Skeletal muscle tissue (tissue), 4 donors: ENCODE results near the gene PNPO. TPM values are rescaled to one million over a fixed set of nuclear protein-coding genes. Genes with fewer than 3 reads are reported as not detected.
"Not testable (repeated sequence)": the region's sequence is repeated elsewhere in the genome, so short reads cannot be mapped to it uniquely, and the experiment has no call there.

Experiments
- H3K27ac ChIP-seq: one replicate; pipeline ENCODE4 v1.7.0; 2013; ENCODE audit warnings: mild to moderate bottlenecking, low read depth, low read length, inconsistent platforms
- H3K27me3 ChIP-seq, 3 donors: one replicate each; pipeline ENCODE4 v1.7.0; 2013; ENCODE audit warnings: low read length in 3 of 3; ENCODE audit not compliant: control insufficient read depth in 3 of 3, insufficient read depth in 3 of 3
- H3K36me3 ChIP-seq, 3 donors: one replicate each; pipeline ENCODE4 v1.7.0; 2013; ENCODE audit warnings: low read length in 3 of 3; ENCODE audit not compliant: control insufficient read depth in 3 of 3, insufficient read depth in 3 of 3
- H3K4me1 ChIP-seq, 3 donors: one replicate each; pipeline ENCODE4 v1.7.0; 2013; ENCODE audit warnings: low read length in 3 of 3, mild to moderate bottlenecking in 3 of 3; ENCODE audit not compliant: control insufficient read depth in 3 of 3, insufficient read depth in 3 of 3
- H3K4me3 ChIP-seq, 3 donors: one replicate each; pipeline ENCODE4 v1.7.0; 2013; ENCODE audit warnings: low read length in 3 of 3
- H3K9ac ChIP-seq, 3 donors: one replicate each; pipeline ENCODE4 v1.7.0; 2013; ENCODE audit warnings: low read length in 3 of 3, mild to moderate bottlenecking in 3 of 3, moderate library complexity in 2 of 3, low read depth in 1 of 3
- H3K9me3 ChIP-seq, 3 donors: one replicate each; pipeline ENCODE4 v1.7.0; 2013; ENCODE audit warnings: low read length in 3 of 3; ENCODE audit not compliant: control insufficient read depth in 3 of 3
- total RNA-seq: library from RNA; depleted of rRNA; stranded (reverse); fragments of >200 nt; gene quantifications from one replicate; pipeline ENCODE4 v1.2.3, GENCODE V29; 2014
- donor health status: Osteomylitis.

Gene PNPO
- total RNA-seq, 1 donor from 2014 or later = 12.0 TPM

DNA sequence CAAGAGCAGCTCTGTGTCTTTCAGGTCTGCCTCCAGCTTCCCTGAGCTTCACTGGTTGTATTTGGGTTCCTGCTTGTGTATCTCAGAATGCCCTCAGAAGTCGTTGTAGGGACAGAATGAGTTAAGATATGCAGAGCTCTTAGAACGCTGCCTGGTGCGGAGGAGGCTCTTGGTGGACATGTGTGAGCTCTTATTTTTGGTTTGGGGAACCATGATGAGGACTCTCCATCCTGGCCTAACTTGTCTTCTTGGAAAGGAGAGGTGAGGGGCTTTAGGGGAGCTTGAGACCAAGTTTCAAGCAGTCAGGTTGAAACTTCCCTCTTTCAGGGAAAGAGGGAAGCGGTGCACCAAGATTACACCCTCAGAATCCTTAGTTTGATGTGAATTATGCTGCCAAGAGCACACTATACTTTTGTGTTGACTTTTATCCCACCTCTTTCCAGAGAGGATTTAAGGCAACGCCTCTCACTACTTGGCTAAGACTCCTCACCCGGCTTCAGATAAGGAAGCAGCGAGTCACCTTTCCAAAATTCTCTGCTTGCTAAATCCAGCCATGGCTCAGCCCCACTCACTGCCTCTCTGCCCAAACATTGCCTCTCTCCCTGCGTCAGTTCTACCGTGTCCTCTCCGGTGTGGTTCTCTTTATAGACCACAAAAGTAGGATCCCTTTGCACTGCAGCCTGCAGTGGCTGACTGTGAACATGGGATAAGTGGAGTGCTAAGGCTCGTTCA is 42.3 kb downstream of the PNPO start:
- Histone ChIP-seq H3K27me3 (no peaks in the 10 kb centered on the region), H3K9ac (no peak overlapping the region), H3K36me3 (peaks cover 41 to 50% (median 42%) of the 10 kb centered on the region in 3 donors), H3K9me3 (no peaks in the 10 kb centered on the region), H3K4me1 (peaks cover 2 to 9% (median 7%) of the 10 kb centered on the region in 3 donors), H3K4me3 (no peak overlapping the region), H3K27ac (no peak overlapping the region)

DNA sequence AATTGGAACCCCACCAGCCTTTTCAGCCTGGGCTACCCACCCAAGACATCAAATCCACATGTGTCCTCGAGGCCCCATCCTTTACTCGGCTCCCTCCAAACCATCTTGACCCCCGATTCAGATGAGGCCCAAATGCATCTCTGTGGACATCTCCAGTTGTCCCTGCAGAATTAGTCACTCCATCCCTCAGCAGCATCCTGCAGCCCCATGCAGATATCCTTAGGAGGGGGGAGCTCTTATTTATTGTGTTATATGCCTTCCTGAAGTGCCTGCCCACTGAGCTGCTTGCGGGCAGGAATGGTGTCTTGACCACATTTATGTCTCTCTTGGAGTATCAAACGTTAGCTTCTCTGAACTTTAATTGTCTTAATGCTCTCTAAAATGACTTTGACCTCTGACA is 45.1 kb downstream of the PNPO start:
- peaks cover 2 to 7% (median 4%) of the 10 kb centered on the region in 3 donors for H3K4me1 ChIP-seq

DNA sequence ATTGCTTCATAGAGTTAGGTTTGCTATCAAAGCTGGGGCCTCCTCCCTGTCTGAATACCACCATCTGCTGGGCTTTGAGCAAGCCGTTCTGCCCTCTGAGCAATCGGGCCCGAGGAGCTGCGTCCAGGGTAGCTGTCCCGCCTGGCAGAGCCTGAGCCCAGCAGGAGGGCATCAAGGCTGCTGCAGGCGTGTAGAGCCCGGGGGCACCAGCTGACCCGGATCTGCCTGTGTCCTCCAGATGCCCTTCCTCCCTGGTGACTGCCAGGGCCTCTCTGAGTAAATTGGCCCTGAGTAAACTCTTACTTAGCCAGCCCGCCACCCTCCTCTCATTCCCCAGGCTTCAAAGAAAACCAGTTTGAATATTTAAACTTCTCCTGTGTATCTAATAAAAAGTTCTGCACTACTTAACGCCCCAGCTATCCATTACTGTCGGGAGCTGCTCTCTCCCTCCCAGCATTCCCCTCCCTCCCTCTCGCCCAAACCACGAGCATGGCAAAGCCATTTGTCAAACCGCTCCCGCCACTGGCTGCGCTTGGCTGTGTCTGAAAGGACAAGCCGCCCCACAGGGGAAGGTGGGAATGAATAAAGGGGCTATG is 46.0 kb downstream of the PNPO start:
- H3K9me3 ChIP-seq = no peaks in the 10 kb centered on the region
- peaks cover 9 to 15% (median 13%) of the 10 kb centered on the region in 3 donors for H3K36me3 ChIP-seq
- H3K27me3 ChIP-seq = no peaks in the 10 kb centered on the region
- peak overlapping the region in 2 of 3 donors; percentile 13 to 33 for H3K9ac ChIP-seq
- no peak overlapping the region for H3K27ac ChIP-seq
- no peak overlapping the region for H3K4me3 ChIP-seq
- H3K4me1 ChIP-seq = peaks cover 2 to 7% (median 4%) of the 10 kb centered on the region in 3 donors

More for the DNA sequence above, 45.1 kb downstream of the PNPO start:
- Histone ChIP-seq H3K27me3 (no peaks in the 10 kb centered on the region), H3K9me3 (no peaks in the 10 kb centered on the region), H3K27ac (no peak overlapping the region), H3K4me3 (no peak overlapping the region), H3K9ac (no peak overlapping the region), H3K36me3 (peaks cover 16 to 23% (median 16%) of the 10 kb centered on the region in 3 donors)

DNA sequence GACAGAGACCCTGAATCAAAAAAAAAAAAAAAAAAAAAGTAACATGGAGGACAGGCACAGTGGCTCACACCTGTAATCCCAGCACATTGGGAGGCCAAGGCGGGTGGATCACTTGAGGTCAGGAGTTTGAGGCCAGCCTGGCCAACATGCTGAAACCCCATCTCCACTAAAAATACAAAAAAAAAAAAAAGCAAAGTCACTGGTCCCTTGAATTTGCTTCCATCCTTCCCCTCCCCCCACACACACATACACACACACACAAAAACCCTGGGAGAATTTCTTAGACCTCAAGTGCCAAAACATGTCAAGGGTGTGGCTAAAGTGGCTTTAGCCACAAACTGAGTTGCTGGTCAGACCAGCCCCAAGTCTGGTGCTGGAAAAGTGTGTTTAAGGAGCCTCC is 47.1 kb downstream of the PNPO start:
- H3K4me1 ChIP-seq, H3K27me3 ChIP-seq, H3K36me3 ChIP-seq, H3K27ac ChIP-seq, H3K9me3 ChIP-seq, H3K4me3 ChIP-seq, H3K9ac ChIP-seq: not testable (repeated sequence)

DNA sequence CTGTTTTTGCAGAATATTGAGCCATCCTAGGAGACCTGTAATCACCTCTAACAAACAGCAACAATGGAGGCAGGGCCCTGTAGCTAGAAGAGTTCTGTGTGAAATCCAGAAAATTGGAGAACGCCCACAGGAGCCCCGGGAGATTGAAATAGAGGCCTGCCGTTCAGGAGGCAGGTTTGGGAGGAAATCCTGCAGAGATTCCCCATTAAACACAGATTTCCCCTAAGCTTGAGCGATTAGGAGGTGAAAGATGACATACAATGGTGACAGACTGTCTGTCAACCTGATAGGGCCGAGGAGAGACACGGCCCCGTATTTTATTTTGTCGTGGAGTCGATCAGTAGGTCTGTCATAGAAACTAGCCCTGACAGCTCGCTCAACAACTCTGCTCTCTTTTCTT is 47.8 kb downstream of the PNPO start:
- Histone ChIP-seq H3K27me3 (peaks cover 0 to 3% (median 0%) of the 10 kb centered on the region in 3 donors), H3K4me3 (no peak overlapping the region), H3K4me1 (peaks cover 0 to 5% (median 0%) of the 10 kb centered on the region in 3 donors), H3K27ac (no peak overlapping the region), H3K36me3 (no peaks in the 10 kb centered on the region), H3K9me3 (no peaks in the 10 kb centered on the region), H3K9ac (no peak overlapping the region)

DNA sequence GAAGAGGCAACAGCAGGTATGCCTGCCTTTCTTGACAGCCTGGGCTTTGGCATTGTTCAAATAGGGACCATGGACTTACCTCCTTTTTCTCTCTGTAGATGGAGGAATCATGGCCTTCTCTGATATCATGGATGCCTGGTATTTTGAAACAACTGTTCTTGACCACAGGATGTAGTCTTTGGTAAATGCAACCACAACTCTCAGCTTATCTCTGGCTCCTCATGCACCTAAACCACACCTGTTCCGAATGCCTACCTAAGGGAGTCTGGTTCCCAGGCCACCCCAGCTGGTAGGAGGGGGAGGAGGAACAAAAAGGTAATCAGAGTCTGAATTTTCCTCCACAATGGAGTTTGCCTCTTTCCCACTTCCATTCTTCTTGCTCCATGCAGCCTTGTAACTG is 48.3 kb downstream of the PNPO start:
- H3K4me1 ChIP-seq = peaks cover 0 to 5% (median 0%) of the 10 kb centered on the region in 3 donors
- H3K9ac ChIP-seq = no peak overlapping the region
- no peak overlapping the region for H3K4me3 ChIP-seq
- no peaks in the 10 kb centered on the region for H3K36me3 ChIP-seq
- no peaks in the 10 kb centered on the region for H3K9me3 ChIP-seq
- H3K27ac ChIP-seq = no peak overlapping the region
- peaks cover 0 to 3% (median 0%) of the 10 kb centered on the region in 3 donors for H3K27me3 ChIP-seq

DNA sequence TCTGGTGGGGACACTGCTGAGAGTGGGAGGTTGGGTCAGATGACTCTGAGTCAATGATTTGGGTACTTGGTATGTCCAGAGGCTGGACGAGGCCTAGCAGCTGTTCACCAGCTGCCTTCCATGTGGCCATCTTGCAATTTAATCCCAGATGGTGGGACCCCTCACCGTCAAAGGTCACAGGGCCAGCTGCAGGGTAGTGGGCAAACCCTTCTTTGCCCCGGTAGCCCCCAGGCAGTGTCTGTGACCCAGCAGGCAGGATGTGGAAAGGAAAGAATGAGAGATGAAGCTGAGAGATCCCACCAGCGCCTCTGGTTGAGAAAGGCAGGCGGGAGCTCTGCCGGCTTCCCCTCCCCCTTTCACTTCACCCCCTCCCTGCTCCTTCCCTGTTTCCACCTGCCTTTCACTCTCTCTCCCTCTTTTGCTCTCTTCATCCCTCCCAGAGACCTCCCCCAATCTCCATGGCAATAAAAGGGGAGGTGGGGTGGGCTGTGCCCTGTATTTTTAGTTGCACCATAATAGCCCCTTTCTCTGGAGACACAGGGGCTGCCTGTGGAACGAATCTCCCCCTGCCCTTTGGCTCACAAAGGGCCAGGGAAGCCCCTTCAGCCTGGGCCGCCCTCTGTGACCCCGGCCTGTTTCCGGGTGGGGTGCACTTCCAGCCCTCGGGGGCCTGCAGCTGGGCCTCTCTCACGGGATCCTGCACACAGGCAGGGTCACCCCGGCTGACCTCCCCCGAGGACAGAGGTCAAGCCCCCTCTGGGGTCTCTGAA is 49.8 kb downstream of the PNPO start:
- peaks cover 0 to 6% (median 0%) of the 10 kb centered on the region in 3 donors for H3K27me3 ChIP-seq
- no peak overlapping the region for H3K4me3 ChIP-seq
- no peak overlapping the region for H3K9ac ChIP-seq
- no peaks in the 10 kb centered on the region for H3K9me3 ChIP-seq
- no peak overlapping the region for H3K27ac ChIP-seq
- H3K4me1 ChIP-seq = peaks cover 0 to 5% (median 0%) of the 10 kb centered on the region in 3 donors
- H3K36me3 ChIP-seq = no peaks in the 10 kb centered on the region

DNA sequence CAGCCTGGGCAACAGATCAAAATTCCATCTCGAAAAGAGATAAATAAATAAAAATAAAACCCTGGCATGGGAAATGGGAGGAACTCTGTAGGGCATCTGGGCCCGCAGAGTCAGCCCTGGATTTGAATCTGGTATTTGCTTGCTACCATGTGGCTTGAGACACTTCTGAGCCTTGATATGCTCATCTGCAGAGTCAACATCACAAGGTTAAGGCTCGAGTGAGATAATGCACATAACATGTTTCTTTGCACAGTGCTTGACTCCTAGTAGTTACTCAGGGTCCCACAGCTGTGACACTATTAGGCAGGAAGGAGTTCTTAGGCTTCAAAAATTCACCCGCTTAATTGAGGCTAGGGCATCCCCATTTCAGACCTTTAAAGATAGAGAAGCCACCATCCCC is 50.8 kb downstream of the PNPO start:
- Histone ChIP-seq H3K27ac (no peak overlapping the region), H3K4me1 (peaks cover 0 to 5% (median 0%) of the 10 kb centered on the region in 3 donors), H3K36me3 (no peaks in the 10 kb centered on the region), H3K9ac (no peak overlapping the region), H3K27me3 (peaks cover 0 to 6% (median 0%) of the 10 kb centered on the region in 3 donors), H3K9me3 (no peaks in the 10 kb centered on the region), H3K4me3 (no peak overlapping the region)

DNA sequence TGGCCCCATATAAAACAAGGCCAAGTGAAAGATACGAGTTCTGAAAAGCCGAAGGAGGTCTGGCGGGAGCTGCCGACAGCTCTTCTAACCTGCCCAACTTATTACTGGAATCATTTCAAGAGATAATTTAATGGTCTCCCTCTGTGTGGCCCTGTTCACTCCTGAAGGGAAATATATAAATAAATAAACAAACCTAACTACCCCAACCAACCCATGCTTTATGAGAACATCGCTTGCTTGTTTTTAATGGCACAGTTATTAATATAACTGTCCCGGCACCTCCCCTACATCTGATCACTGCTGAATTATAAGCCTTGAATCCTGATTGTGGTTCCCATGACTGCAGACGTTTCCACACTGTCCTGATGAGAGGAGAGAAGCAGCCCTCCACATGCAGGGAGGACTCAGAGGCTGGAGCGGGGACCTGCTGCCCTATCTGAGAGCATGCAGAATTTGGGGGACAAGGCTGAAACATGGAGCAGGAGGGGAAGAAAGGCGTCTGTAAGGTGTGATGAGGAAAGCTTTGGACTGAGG is 51.7 kb downstream of the PNPO start:
- Histone ChIP-seq H3K9ac (no peak overlapping the region), H3K36me3 (no peaks in the 10 kb centered on the region), H3K4me1 (no peaks in the 10 kb centered on the region), H3K27ac (no peak overlapping the region), H3K27me3 (peaks cover 0 to 6% (median 0%) of the 10 kb centered on the region in 3 donors), H3K4me3 (no peak overlapping the region), H3K9me3 (no peaks in the 10 kb centered on the region)
